ENCODE measurements around the gene UBA1.

The UBA1 gene

GRCh38 chrX:47160781-47161180 lies 32.8 kb upstream of the UBA1 start:
- no peak for DNase-seq (ENCODE audit: low read depth)
- no peak overlapping the region for H3K4me3 ChIP-seq (ENCODE audit: low read depth, low read length)
- no peak for TF ChIP-seq CTCF (IDR thresholded peaks at IDR 0.05; ENCODE audit: control insufficient read depth, extremely low read depth, insufficient read depth)

- TF ChIP-seq CTCF (IDR thresholded peaks at IDR 0.05; ENCODE audit: control insufficient read depth, extremely low read depth, insufficient read depth): no peak
- no peak overlapping the region for H3K4me3 ChIP-seq (ENCODE audit: low read depth, low read length)
- DNase-seq (ENCODE audit: low read depth): peak; percentile 40
Observed at GRCh38 chrX:47162927-47163583, 30.6 kb upstream of the UBA1 start.

- no peak for DNase-seq (ENCODE audit: low read depth)
- H3K4me3 ChIP-seq (ENCODE audit: low read depth, low read length): no peak overlapping the region
- no peak for TF ChIP-seq CTCF (IDR thresholded peaks at IDR 0.05; ENCODE audit: control insufficient read depth, extremely low read depth, insufficient read depth)
Observed at GRCh38 chrX:47164420-47164819, 29.2 kb upstream of the UBA1 start.

- TF ChIP-seq CTCF (IDR thresholded peaks at IDR 0.05; ENCODE audit: control insufficient read depth, extremely low read depth, insufficient read depth): no peak
- DNase-seq (ENCODE audit: low read depth): no peak
- H3K4me3 ChIP-seq (ENCODE audit: low read depth, low read length): no peak overlapping the region
Observed at GRCh38 chrX:47166126-47166525, 27.5 kb upstream of the UBA1 start.

- TF ChIP-seq CTCF (IDR thresholded peaks at IDR 0.05; ENCODE audit: control insufficient read depth, extremely low read depth, insufficient read depth): no peak
Observed at GRCh38 chrX:47168495-47169073, 25.0 kb upstream of the UBA1 start.

GRCh38 chrX:47169273-47169672 lies 24.4 kb upstream of the UBA1 start:
- H3K4me3 ChIP-seq (ENCODE audit: low read depth, low read length): no peak overlapping the region
- TF ChIP-seq CTCF (IDR thresholded peaks at IDR 0.05; ENCODE audit: control insufficient read depth, extremely low read depth, insufficient read depth): no peak
- no peak for DNase-seq (ENCODE audit: low read depth)

More at GRCh38 chrX:47168495-47169073, 25.0 kb upstream of the UBA1 start:
- DNase-seq (ENCODE audit: low read depth): no peak
- no peak overlapping the region for H3K4me3 ChIP-seq (ENCODE audit: low read depth, low read length)
